SH-SY5Y (cell line): ENCODE data around the gene CALU.

ENCODE experiments used
- GATA2 ChIP-seq: IDR thresholded peaks from 2 replicates; pipeline ENCODE4 v1.6.1; 2011; ENCODE audit warnings: mild to moderate bottlenecking, low read depth, low read length
- GATA3 ChIP-seq: IDR thresholded peaks from 2 replicates; pipeline ENCODE4 v1.6.1; 2011; ENCODE audit warnings: low read depth, mild to moderate bottlenecking, low read length, moderate library complexity

Gene CALU

GRCh38 chr7:128781851-128782250 is 42.7 kb downstream of the CALU start:
- TF ChIP-seq GATA2 = no peak
- TF ChIP-seq GATA3 = no peak

- no peak for TF ChIP-seq GATA3
- 0 out of 2 replicates have a peak, but pooled peaks have one; percentile 14 for TF ChIP-seq GATA2
These were observed 44.1 kb downstream of the CALU start for GRCh38 chr7:128783143-128783861.

GRCh38 chr7:128785738-128786137 is 46.6 kb downstream of the CALU start:
- TF ChIP-seq GATA3 = no peak
- TF ChIP-seq GATA2 = no peak

GRCh38 chr7:128788446-128789412 is 49.6 kb downstream of the CALU start:
- no peak for TF ChIP-seq GATA2
- no peak for TF ChIP-seq GATA3

GRCh38 chr7:128790315-128791041 is 51.3 kb downstream of the CALU start:
- TF ChIP-seq GATA3 = no peak
- no peak for TF ChIP-seq GATA2

- TF ChIP-seq GATA2 = no peak
- no peak for TF ChIP-seq GATA3
These were observed 52.2 kb downstream of the CALU start, which contains the start of gene CCDC136 for GRCh38 chr7:128791121-128791971. TSS of gene CCDC136 (plus strand) at chr7:128791968. CDS start at chr7:128792412, 444 bp downstream.

DNA sequence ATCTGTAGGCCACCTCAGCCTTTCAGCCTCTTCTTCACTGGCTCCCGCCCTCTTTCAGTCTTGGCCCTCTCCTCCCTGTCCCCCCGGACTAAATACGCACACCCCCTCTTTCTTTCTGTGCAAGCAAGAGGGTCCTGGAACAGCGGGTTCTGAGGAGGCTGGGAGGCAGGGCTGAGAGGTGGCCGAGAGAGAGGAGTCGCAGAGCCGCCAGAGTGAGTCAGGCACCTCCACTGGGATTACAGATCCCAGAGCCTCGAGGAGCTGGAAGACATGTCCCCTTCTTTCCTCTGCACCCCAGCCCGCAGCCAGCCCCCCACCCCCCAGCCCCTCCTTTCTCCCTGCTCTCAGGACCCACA is 52.8 kb downstream of the CALU start:
- TF ChIP-seq GATA3 (no peak), GATA2 (no peak)

DNA sequence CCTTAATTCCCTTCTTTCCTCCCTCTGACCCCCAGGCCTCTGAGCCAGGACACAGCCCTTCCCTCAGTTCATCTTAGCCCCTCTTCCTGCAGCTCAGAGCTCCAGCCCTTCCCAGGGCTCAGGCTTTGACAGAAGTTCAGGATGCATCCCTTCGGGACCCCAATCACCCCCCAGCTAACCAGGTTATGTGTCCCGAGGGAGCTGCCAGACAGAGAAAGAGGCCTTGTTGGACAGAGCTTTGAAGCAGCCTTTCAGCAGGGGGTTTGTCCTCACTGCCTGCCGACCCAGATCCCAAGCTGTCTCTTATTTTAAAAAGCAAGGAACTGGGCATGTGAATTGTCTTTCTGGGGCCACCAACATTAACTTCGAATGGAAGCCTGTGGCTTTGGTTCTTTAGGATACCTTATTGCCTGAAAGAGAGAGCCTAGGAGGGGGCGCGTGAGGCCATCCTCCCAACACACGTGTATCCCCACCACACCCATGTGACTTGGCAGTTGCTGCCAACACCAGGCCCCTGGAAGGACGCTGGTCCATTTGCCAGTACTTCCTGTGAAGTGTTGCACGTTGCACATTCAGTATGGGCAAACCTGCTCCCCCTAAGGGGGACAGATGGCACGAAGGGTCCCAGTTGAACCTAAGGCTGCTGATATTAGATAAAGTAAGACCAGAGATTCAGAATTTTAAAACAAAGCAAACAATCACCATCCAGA is 53.5 kb downstream of the CALU start:
- TF ChIP-seq GATA2 = peak; percentile 51
- TF ChIP-seq GATA3 = no peak

DNA sequence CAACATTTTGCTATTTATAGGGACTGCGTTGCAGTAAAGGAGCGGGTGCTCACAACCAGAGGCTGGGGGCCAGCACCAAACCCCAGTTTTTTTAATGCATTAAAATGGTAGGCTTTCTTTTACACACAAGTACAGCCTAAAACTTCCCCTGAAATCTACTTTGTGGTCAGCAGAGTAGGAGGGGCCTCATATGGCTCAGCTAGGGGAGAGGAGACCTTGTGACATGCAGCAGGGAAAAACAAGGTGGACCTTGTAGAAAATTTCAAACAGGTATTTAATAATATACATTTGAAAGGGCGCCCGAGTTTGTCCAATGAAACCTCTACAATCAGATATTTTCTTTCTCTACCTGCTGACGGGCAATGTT is 54.0 kb downstream of the CALU start:
- TF ChIP-seq GATA3 (no peak), GATA2 (no peak)

DNA sequence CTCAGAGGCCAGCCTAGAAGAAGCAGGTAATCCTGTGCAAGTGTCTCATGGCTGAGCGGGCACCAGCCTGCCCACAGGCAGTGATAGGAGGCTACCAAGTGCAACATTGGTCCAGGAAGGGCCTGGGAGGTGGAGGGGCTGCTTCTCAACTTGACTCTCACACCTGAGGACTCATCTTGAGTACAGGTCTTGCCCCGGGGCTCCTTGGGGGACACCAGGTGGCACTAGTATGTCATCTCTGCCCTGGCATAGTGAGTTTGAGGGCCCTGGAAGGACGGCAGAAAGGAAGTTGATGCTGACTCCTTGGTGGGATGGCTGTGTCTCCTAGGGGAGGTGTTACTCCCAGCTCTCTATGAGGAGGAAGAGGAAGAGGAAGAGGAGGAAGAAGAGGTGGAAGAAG is 54.9 kb downstream of the CALU start:
- TF ChIP-seq GATA3 (no peak), GATA2 (no peak)

DNA sequence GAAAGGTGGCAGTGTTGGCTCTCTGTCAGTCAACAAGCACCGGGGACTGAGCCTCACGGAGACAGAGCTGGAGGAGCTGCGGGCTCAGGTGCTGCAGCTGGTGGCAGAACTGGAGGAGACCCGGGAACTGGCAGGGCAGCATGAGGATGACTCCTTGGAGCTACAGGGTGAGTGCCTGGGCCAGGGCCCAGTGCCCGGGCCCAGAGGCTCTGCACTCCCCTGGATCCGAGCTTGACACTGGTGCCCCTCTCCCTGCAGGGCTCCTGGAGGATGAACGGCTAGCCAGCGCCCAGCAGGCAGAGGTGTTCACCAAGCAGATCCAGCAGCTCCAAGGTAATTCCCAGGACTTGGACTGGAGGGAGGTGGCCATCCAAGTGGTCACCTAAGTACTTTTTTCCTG is 55.3 kb downstream of the CALU start:
- TF ChIP-seq GATA3 (no peak), GATA2 (no peak)

- no peak for TF ChIP-seq GATA3
- TF ChIP-seq GATA2 = no peak
These were observed 56.0 kb downstream of the CALU start for GRCh38 chr7:128795129-128795528.

DNA sequence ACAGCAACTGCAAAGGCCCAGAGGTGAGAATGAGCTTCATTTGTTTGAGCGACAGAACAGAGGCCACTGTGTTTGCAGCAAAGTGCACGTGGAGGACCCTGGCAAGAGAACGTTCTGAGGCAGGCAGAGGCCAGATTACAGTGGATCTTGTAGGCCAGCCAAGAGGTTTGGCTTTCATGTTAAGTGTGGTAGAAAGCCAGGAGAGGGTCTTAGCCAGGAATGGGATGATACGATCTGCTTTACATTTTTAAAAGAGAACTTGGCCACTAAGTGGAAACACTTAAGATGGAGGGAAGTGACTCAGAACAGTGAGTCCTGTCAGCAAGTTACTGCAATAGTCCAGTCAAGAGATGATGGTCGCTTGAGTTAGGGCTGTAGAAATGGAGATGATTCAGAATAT is 57.2 kb downstream of the CALU start:
- TF ChIP-seq GATA3 (no peak), GATA2 (no peak)
